ENCODE data around the gene MAN1A1.
A peak's percentile ranks its signal among the peaks of the same experiment; 100 is the strongest.

MAN1A1 gene

DNA sequence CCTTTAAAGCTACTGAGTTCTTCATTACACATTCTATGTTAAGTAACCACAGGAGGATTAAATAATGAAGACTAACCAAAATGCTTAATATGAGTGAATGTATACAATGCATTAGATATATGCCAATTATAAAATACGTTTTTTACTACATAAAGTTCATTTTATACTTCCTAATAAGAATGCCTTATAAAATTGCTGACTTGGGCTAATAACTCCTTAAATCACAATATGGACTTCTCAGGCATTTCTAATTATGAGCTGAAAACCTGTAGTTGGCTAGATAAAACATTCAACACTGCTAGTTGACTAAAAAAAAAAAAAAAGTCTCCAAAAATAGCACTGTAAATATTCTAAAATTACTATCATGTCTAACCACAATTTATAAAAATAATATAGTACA lies 11.8 kb downstream of the MAN1A1 start:
- TF ChIP-seq, protein P1, sequence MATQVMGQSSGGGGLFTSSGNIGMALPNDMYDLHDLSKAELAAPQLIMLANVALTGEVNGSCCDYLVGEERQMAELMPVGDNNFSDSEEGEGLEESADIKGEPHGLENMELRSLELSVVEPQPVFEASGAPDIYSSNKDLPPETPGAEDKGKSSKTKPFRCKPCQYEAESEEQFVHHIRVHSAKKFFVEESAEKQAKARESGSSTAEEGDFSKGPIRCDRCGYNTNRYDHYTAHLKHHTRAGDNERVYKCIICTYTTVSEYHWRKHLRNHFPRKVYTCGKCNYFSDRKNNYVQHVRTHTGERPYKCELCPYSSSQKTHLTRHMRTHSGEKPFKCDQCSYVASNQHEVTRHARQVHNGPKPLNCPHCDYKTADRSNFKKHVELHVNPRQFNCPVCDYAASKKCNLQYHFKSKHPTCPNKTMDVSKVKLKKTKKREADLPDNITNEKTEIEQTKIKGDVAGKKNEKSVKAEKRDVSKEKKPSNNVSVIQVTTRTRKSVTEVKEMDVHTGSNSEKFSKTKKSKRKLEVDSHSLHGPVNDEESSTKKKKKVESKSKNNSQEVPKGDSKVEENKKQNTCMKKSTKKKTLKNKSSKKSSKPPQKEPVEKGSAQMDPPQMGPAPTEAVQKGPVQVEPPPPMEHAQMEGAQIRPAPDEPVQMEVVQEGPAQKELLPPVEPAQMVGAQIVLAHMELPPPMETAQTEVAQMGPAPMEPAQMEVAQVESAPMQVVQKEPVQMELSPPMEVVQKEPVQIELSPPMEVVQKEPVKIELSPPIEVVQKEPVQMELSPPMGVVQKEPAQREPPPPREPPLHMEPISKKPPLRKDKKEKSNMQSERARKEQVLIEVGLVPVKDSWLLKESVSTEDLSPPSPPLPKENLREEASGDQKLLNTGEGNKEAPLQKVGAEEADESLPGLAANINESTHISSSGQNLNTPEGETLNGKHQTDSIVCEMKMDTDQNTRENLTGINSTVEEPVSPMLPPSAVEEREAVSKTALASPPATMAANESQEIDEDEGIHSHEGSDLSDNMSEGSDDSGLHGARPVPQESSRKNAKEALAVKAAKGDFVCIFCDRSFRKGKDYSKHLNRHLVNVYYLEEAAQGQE (IDR thresholded peaks at IDR 0.05; ENCODE audit: low read depth), result no peak
- TF ChIP-seq CREB1 (IDR thresholded peaks at IDR 0.05; ENCODE audit: low read depth), result no peak
- TF ChIP-seq EGR1 (IDR thresholded peaks at IDR 0.05), result no peak
- TF ChIP-seq RAD21 (IDR thresholded peaks at IDR 0.05; ENCODE audit: low read depth), result no peak
- no peak for TF ChIP-seq YY1 (IDR thresholded peaks at IDR 0.05; ENCODE audit: low read depth)
- TF ChIP-seq TCF12 (IDR thresholded peaks at IDR 0.05; ENCODE audit: low read depth), result no peak
- TF ChIP-seq NFIC (IDR thresholded peaks at IDR 0.05), result no peak
- TF ChIP-seq EP300 (IDR thresholded peaks at IDR 0.05; ENCODE audit: borderline replicate concordance), result no peak
- TF ChIP-seq TEAD4 (IDR thresholded peaks at IDR 0.05), result no peak
- TF ChIP-seq, protein P2, sequence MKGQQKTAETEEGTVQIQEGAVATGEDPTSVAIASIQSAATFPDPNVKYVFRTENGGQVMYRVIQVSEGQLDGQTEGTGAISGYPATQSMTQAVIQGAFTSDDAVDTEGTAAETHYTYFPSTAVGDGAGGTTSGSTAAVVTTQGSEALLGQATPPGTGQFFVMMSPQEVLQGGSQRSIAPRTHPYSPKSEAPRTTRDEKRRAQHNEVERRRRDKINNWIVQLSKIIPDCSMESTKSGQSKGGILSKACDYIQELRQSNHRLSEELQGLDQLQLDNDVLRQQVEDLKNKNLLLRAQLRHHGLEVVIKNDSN (IDR thresholded peaks at IDR 0.05), result no peak
- no peak for TF ChIP-seq ZBTB7A (IDR thresholded peaks at IDR 0.05; ENCODE audit: low read depth)
- no peak for TF ChIP-seq FOXM1 (IDR thresholded peaks at IDR 0.05; ENCODE audit: borderline replicate concordance, low read depth)
- TF ChIP-seq TAF1 (IDR thresholded peaks at IDR 0.05; ENCODE audit: low read depth), result no peak
- TF ChIP-seq, protein P3, sequence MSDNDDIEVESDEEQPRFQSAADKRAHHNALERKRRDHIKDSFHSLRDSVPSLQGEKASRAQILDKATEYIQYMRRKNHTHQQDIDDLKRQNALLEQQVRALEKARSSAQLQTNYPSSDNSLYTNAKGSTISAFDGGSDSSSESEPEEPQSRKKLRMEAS (IDR thresholded peaks at IDR 0.05), result no peak
- no peak for TF ChIP-seq CEBPB (IDR thresholded peaks at IDR 0.05)

DNA sequence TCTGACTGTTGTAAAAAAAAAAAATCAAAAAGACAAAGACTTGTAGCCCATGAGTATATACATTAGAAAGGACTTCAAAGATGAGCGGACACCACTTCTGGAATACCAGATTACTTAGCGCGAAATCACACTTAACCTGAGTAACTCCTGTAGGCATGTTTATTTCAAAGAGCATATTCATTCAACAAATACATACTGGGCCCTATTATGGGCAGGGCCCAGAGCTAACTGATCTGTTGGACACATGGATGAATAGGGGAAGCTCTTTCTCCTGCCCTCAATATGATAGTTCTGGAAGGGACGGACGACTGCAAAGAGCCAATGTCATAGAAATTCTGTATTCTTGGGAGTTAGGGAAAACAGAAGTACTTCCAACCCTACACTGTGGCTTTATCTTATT lies 12.3 kb downstream of the MAN1A1 start:
- no peak for TF ChIP-seq RAD21 (IDR thresholded peaks at IDR 0.05; ENCODE audit: low read depth)
- TF ChIP-seq, protein P3 (IDR thresholded peaks at IDR 0.05), result no peak
- no peak for TF ChIP-seq TEAD4 (IDR thresholded peaks at IDR 0.05)
- TF ChIP-seq EP300 (IDR thresholded peaks at IDR 0.05; ENCODE audit: borderline replicate concordance), result no peak
- TF ChIP-seq TCF12 (IDR thresholded peaks at IDR 0.05; ENCODE audit: low read depth), result no peak
- no peak for TF ChIP-seq ZBTB7A (IDR thresholded peaks at IDR 0.05; ENCODE audit: low read depth)
- no peak for TF ChIP-seq NFIC (IDR thresholded peaks at IDR 0.05)
- no peak for TF ChIP-seq CREB1 (IDR thresholded peaks at IDR 0.05; ENCODE audit: low read depth)
- TF ChIP-seq CEBPB (IDR thresholded peaks at IDR 0.05), result no peak
- no peak for TF ChIP-seq YY1 (IDR thresholded peaks at IDR 0.05; ENCODE audit: low read depth)
- TF ChIP-seq, protein P2 (IDR thresholded peaks at IDR 0.05), result no peak
- TF ChIP-seq FOXM1 (IDR thresholded peaks at IDR 0.05; ENCODE audit: borderline replicate concordance, low read depth), result no peak
- TF ChIP-seq, protein P1 (IDR thresholded peaks at IDR 0.05; ENCODE audit: low read depth), result no peak
- TF ChIP-seq TAF1 (IDR thresholded peaks at IDR 0.05; ENCODE audit: low read depth), result no peak
- no peak for TF ChIP-seq EGR1 (IDR thresholded peaks at IDR 0.05)

DNA sequence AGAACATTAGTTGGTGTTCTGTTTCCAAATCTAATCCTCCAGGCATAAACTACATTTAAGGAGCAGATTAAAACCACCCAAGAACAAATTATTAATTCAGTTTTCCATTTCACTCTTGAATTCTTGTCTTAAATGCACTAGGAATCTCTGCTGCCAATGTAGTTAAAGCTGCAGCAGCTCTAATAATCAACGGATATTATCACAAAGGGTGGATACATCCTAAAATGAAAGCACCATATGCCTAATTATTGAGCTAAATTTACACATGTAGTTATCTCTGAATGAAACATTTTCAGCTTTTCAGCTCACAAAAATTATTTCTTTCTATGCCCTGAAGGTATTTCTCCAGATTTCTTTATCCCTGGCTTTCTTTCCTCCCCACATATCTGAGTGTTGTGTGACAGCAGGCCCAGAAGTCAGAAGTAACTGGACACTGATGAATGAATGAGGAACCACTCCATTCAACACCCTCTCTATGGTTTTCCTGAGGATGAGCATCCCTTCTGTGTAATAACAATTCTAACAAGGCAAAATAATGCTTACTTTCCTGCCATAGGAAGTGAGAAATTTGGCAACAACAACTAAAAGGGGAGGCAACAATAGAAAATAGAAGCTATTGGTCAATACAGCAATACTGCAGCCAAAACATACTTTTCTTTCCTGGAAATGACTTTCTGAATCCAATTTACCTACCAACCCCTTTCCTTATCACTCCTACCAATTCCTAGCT lies 14.9 kb downstream of the MAN1A1 start:
- TF ChIP-seq EP300 (IDR thresholded peaks at IDR 0.05; ENCODE audit: borderline replicate concordance) (no peak), ZBTB7A (IDR thresholded peaks at IDR 0.05; ENCODE audit: low read depth) (no peak), CREB1 (IDR thresholded peaks at IDR 0.05; ENCODE audit: low read depth) (no peak), NFIC (IDR thresholded peaks at IDR 0.05) (no peak), TAF1 (IDR thresholded peaks at IDR 0.05; ENCODE audit: low read depth) (no peak), RAD21 (IDR thresholded peaks at IDR 0.05; ENCODE audit: low read depth) (no peak), TCF12 (IDR thresholded peaks at IDR 0.05; ENCODE audit: low read depth) (no peak), TEAD4 (IDR thresholded peaks at IDR 0.05) (no peak), FOXM1 (IDR thresholded peaks at IDR 0.05; ENCODE audit: borderline replicate concordance, low read depth) (no peak), CEBPB (IDR thresholded peaks at IDR 0.05) (no peak)
- TF ChIP-seq, protein P2 (IDR thresholded peaks at IDR 0.05), result no peak
- TF ChIP-seq, protein P3 (IDR thresholded peaks at IDR 0.05), result no peak

DNA sequence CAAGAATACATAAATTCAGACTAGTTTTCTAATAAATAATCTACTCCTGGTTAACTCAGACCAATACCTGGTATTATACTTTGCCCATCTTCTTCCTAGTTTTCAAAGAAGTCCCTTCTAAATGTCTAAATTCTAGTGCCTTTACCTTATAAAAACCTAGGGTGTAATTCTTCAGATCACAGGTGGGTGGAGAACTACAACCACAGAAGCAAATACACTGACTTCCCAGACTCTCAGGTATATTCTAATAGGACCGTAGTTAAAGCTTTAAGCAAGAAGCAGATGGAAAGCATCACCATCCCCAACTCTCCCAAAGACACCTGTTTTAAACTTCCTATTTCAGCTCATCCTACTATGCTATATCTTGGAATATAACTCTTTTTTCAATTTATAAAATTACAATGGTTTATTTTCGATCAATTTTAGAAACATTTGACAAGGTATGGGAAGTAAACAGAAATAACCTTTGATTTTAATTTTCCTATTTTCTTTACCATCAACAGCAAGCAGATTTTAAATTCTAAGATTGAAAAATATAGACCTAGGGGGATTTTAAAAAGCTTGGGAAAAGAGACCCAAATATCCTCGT lies 15.8 kb downstream of the MAN1A1 start:
- TF ChIP-seq RAD21 (IDR thresholded peaks at IDR 0.05; ENCODE audit: low read depth) (peak; percentile 65), TAF1 (IDR thresholded peaks at IDR 0.05; ENCODE audit: low read depth) (no peak)
- TF ChIP-seq, protein P2 (IDR thresholded peaks at IDR 0.05), result no peak

Measured in Ishikawa (cell line).